ENCODE data around the gene MYT1.

The MYT1 gene

DNA sequence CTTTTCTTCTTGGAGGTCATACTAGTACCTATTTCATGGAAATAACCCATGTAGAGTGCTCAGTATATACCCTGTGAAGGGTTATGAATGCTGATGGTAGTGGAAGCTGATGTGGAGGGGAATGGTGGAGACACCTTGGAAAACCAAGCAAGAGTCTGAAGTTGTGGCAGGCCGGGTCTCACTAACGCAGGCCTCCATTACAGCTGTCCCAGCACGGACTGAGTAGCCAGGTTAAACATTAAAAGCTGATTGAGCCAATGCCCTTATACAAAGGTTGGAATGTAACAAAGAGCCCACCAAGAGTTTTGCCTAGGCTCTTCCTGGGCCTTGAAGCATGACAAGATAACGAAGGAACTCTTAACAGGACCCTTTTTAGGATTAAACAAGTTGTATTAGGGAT lies 89.2 kb downstream of the MYT1 start:
- DNase-seq, result no peak

GRCh38 chr20:64254156-64254555 lies 89.9 kb downstream of the MYT1 start:
- DNase-seq, result no peak

GRCh38 chr20:64254571-64255360 lies 90.5 kb downstream of the MYT1 start:
- DNase-seq, result no peak

GRCh38 chr20:64255361-64256281 lies 91.4 kb downstream of the MYT1 start, which contains the start of gene PCMTD2:
Gene PCMTD2, plus strand, starts transcription at chr20:64255748. Its CDS starts 4,218 bp downstream, at chr20:64259966.
- DNase-seq, result peak; percentile 79

DNA sequence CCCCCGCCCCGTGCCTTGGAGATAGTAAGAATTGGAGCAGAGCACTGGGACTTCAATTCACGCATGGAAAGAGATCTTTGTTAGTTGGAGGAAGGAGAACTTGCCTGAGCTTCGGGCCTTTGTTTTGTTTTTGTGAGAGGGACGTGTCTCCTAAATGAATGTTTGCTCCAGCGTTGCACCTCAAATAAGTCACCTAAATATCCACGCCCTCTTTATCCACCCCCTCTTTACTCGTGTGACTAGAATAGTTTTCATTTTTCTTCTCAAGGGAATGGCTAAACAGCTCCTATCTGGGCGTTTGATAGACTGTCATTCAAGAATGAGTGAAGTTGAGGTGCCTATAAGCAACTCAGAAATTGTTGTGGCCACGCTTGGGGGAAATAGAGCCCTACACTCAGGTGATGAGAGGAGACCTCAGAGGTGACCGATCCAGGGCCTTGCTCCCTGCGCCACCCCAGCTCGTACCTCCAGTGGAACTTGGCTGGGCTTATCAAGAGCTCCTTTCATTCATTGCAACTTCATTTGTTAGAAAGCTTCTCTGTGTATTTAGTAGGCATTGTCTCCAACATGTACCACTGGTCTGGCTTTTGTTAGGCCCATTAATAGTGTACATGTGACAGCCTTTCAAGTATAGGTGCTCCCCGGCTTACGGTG lies 92.2 kb downstream of the MYT1 start:
- no peak for DNase-seq

GRCh38 chr20:64257107-64257757 lies 93.0 kb downstream of the MYT1 start:
- DNase-seq, result no peak

- no peak for DNase-seq
These were observed 94.0 kb downstream of the MYT1 start for GRCh38 chr20:64258071-64258823.

DNA sequence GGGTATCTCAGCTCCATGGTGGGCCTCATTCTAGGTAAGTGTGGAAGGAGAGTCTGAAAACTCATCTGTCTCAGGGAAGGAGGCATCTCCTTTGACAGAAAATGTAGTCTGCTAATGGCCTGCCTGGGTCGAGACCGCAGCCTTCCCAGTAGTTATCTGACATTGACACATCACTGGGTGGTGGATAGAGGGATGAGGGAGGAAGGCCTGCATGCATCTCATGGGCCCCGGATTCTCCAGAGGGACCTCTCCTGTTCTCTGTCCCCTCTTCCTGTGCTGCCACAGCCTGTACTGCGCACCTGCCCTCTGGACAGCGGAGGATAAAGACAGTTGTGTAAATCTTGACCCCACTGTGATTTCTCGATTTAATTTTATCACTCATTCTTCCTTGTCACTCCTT lies 96.0 kb downstream of the MYT1 start:
- DNase-seq, result no peak

GRCh38 chr20:64261138-64261537 lies 96.9 kb downstream of the MYT1 start:
- no peak for DNase-seq

- no peak for DNase-seq
These were observed 99.8 kb downstream of the MYT1 start for GRCh38 chr20:64264091-64264490.

DNA sequence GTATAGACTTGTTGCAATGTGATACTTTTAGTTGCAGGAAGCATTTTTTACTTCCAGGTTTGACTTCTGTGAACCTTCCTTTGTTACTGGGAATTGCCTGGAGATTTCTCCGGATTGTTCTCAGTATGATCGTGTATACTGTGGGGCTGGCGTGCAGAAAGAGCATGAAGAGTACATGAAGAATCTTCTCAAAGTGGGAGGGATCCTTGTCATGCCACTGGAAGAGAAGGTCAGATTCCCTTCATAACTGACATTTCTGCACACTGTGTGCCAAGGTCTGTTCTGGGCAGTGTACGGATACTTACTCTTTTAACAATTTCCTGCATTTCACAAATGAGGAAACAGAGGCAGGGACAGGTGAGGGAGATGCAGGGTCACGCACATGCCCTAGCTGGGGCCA lies 100.9 kb downstream of the MYT1 start:
- no peak for DNase-seq

GRCh38 chr20:64266988-64267387 lies 102.7 kb downstream of the MYT1 start:
- no peak for DNase-seq

DNA sequence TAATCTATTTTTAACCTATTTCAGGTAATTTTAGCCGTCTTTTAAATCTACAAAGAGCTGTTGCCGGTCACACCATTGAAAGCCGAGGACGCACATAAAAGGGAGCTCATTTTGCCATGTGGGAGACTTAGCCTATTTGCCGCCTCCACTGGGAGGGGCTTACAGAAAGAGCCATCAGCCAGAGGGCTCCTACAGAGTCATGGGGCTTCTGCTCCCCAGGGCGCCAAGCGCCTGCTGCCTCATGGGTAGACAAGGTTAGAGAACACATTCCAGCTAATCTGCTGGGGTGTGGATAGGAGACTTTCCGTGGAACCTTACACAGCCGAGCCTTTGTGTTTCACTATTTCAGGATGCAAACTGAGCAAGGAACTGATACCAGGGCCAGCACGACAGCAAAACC lies 103.9 kb downstream of the MYT1 start:
- DNase-seq, result no peak

- no peak for DNase-seq
These were observed 105.6 kb downstream of the MYT1 start for GRCh38 chr20:64269604-64270411.

GRCh38 chr20:64271636-64272035 lies 107.4 kb downstream of the MYT1 start:
- DNase-seq, result no peak

DNA sequence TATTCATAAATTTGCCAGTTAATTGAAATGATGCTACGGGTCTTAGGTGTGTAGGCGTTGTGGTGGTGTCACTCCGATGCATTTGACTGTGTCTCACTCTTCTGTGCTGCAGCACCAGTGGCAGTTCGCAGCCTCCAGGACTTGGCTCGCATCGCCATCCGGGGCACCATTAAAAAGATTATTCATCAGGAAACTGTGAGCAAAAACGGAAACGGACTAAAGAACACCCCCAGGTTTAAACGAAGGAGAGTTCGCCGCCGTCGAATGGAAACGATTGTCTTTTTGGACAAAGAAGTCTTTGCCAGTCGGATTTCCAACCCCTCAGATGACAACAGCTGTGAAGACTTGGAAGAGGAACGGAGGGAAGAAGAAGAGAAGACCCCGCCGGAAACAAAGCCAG lies 108.9 kb downstream of the MYT1 start:
- no peak for DNase-seq

GRCh38 chr20:64276817-64277216 lies 112.6 kb downstream of the MYT1 start:
- no peak for DNase-seq

DNA sequence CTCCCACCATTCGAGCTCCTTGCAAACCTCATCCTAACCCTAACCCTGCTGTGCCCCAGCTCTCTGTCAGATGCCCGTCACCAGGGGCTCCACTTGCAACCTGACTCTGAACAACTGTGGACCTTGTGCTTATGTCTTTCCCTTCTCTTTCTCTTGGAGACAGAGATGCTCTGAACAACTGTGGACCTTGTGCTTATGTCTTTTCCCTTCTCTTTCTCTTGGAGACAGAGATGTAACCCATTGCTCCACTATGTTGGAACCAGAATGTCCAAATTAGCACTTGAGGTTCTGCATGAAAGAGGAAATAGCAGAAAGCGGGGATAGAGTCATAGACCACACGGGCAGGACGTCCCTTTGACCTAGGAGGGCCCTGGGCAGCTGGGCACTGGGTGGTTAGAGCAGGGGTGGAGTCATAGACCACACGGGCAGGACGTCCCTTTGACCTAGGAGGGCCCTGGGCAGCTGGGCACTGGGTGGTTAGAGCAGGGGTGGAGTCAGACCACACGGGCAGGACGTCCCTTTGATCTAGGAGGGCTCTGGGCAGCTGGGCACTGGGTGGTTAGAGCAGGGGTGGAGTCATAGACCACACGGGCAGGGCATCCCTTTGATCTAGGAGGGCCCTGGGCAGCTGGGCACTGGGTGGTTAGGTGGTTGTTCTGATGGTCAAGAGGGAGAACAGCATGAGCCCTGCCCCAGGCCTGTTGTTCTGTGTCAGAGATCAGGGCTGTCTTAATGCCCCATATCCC lies 113.5 kb downstream of the MYT1 start:
- no peak for DNase-seq

DNA sequence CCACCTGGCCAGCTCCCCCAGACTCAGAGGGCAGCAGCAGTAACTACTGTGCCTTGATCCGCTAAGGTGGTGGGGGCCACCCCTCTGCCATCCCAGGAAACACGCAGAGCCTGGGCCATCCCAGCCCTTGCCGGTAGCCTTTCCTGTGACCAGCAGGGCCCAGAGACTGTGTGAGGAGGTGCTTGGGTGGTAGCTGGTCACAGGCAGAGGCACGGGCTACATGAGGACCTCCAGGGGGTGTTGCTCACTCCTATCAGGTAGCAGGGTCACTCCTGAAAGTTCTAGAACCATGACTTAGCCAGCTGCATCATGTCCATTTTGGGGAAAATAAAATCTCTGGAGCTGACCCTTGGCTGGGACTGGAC lies 114.0 kb downstream of the MYT1 start:
- no peak for DNase-seq

DNA sequence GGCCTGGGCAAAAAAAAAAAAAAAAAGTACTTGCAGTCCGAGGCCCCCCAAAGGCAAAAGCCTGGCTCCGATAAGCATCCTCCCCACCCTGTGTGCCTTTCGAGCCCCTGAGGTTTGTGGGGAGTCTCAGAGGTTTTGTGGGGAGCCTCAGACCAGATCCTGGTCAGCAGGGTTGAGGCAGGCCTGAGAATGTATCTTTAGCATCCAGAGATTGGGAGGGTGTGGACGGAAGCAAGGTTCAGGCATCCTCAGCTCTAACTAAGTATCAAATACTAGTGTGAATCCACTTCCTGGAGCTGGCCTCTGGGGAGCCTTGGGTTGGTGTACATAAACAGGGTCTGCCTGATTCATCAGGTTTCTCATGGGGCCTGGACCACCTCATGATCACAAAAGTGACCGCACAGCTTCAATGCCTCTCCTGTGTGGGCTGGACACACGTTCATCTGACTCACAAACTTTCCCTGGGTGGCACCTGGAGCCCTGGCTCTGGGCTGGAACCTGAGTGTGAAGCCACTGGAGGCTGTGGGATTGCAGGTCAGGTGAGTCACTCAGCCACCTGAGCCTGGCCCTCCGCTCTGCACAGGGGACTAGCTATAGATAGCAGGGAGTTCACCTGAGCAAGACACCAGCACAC lies 115.7 kb downstream of the MYT1 start:
- DNase-seq, result no peak
